ENCODE data around the gene MAEL. TPM values are rescaled to one million over a fixed set of nuclear protein-coding genes. Genes with fewer than 3 reads are reported as not detected.

MAEL gene
- total and polyA plus RNA-seq, 9 donors: 0.20 to 0.46 (median 0.34) TPM; not detected in 6

- no peak for DNase-seq
- WGBS, 3 donors: 22 to 43% (median 37%) methylated on average over 1 of the region's 1 CpG
Observed at GRCh38 chr1:167059809-167060107, 70.7 kb downstream of the MAEL start.

GRCh38 chr1:167060141-167061072 lies 71.3 kb downstream of the MAEL start:
- Histone ChIP-seq H3K27ac (no peak overlapping the region), H3K4me1 (ENCODE audit: insufficient read depth) (no peaks in the 10 kb centered on the region), H3K9me3 (no peaks in the 10 kb centered on the region), H3K4me3 (no peak overlapping the region), H3K27me3 (no peaks in the 10 kb centered on the region), H3K36me3 (no peaks in the 10 kb centered on the region)
- TF ChIP-seq POLR2A (IDR thresholded peaks at IDR 0.05) (no peak), CTCF (IDR thresholded peaks at IDR 0.05) (no peak), EP300 (IDR thresholded peaks at IDR 0.05) (no peak)
- DNase-seq: no peak
- 61 to 69% (median 66%) methylated on average over 10 of the region's 10 CpGs for WGBS, 3 donors
- intact Hi-C loops (cut with DNase I): loop anchor here in 2 of 4 donors (10.0 kb wide), 2 partner anchors 154 to 474 kb away; no protein-coding TSS in a partner anchor

More at GRCh38 chr1:167059809-167060107, 70.7 kb downstream of the MAEL start:
- no peak overlapping the region for H3K4me3 ChIP-seq
- no peak overlapping the region for H3K27ac ChIP-seq
- H3K36me3 ChIP-seq: no peaks in the 10 kb centered on the region
- no peaks in the 10 kb centered on the region for H3K27me3 ChIP-seq
- TF ChIP-seq CTCF (IDR thresholded peaks at IDR 0.05) (no peak), POLR2A (IDR thresholded peaks at IDR 0.05) (no peak), EP300 (IDR thresholded peaks at IDR 0.05) (no peak)
- intact Hi-C loops (cut with DNase I): loop anchor here in 3 of 4 donors (10.0 kb wide), 3 partner anchors 155 to 1125 kb away; no protein-coding TSS in a partner anchor
- H3K4me1 ChIP-seq (ENCODE audit: insufficient read depth): no peaks in the 10 kb centered on the region
- H3K9me3 ChIP-seq: no peaks in the 10 kb centered on the region

- H3K9me3 ChIP-seq: no peaks in the 10 kb centered on the region
- H3K27ac ChIP-seq: no peak overlapping the region
- no peaks in the 10 kb centered on the region for H3K27me3 ChIP-seq
- no peak for DNase-seq
- WGBS, 3 donors: 76 to 79% (median 77%) methylated on average over 3 of the region's 3 CpGs
- no peak overlapping the region for H3K4me3 ChIP-seq
- no peaks in the 10 kb centered on the region for H3K36me3 ChIP-seq
- H3K4me1 ChIP-seq (ENCODE audit: insufficient read depth): no peaks in the 10 kb centered on the region
- no peak for TF ChIP-seq CTCF (IDR thresholded peaks at IDR 0.05)
- no peak for TF ChIP-seq POLR2A (IDR thresholded peaks at IDR 0.05)
- TF ChIP-seq EP300 (IDR thresholded peaks at IDR 0.05): no peak
- intact Hi-C loops (cut with DNase I): loop anchor here in 2 of 4 donors (10.0 kb wide), 2 partner anchors 154 to 474 kb away; no protein-coding TSS in a partner anchor
Observed at GRCh38 chr1:167061073-167061464, 72.0 kb downstream of the MAEL start.

GRCh38 chr1:167064621-167065020 lies 75.5 kb downstream of the MAEL start:
- intact Hi-C loops (cut with DNase I): loop anchor here (5.0 to 10.0 kb wide), 5 partner anchors 150 to 623 kb away; no protein-coding TSS in a partner anchor
- H3K4me1 ChIP-seq (ENCODE audit: insufficient read depth): no peaks in the 10 kb centered on the region
- WGBS, 3 donors: 62 to 74% (median 64%) methylated on average over 9 of the region's 9 CpGs
- H3K4me3 ChIP-seq: no peak overlapping the region
- no peak for DNase-seq
- no peaks in the 10 kb centered on the region for H3K9me3 ChIP-seq
- no peaks in the 10 kb centered on the region for H3K27me3 ChIP-seq
- no peaks in the 10 kb centered on the region for H3K36me3 ChIP-seq
- no peak for TF ChIP-seq POLR2A (IDR thresholded peaks at IDR 0.05)
- no peak for TF ChIP-seq CTCF (IDR thresholded peaks at IDR 0.05)
- no peak for TF ChIP-seq EP300 (IDR thresholded peaks at IDR 0.05)
- H3K27ac ChIP-seq: no peak overlapping the region
